ENCODE data around the gene MLLT3.

MLLT3 gene

GRCh38 chr9:20373263-20373662 is 249.0 kb downstream of the MLLT3 start:
- FAIRE-seq, result no peak

- peak; percentile 17 for FAIRE-seq
These were observed 252.9 kb downstream of the MLLT3 start for GRCh38 chr9:20369391-20369790.

- no peak for FAIRE-seq
These were observed 254.4 kb downstream of the MLLT3 start for GRCh38 chr9:20367855-20368254.

GRCh38 chr9:20364959-20365358 is 257.3 kb downstream of the MLLT3 start:
- no peak for FAIRE-seq

- no peak for FAIRE-seq
These were observed 259.1 kb downstream of the MLLT3 start for GRCh38 chr9:20363233-20363632.

- no peak for FAIRE-seq
These were observed 260.4 kb downstream of the MLLT3 start for GRCh38 chr9:20361656-20362570.

- FAIRE-seq, result no peak
These were observed 261.1 kb downstream of the MLLT3 start for GRCh38 chr9:20361229-20361628.

GRCh38 chr9:20358207-20358606 is 264.1 kb downstream of the MLLT3 start:
- no peak for FAIRE-seq

- no peak for FAIRE-seq
These were observed 265.3 kb downstream of the MLLT3 start for GRCh38 chr9:20357037-20357432.

GRCh38 chr9:20356403-20357036 is 265.8 kb downstream of the MLLT3 start:
- peak; percentile 98 for FAIRE-seq

GRCh38 chr9:20355022-20355421 is 267.3 kb downstream of the MLLT3 start:
- no peak for FAIRE-seq

- no peak for FAIRE-seq
These were observed 268.2 kb downstream of the MLLT3 start for GRCh38 chr9:20353931-20354652.

- FAIRE-seq, result no peak
These were observed 268.8 kb downstream of the MLLT3 start for GRCh38 chr9:20353524-20353923.

- no peak for FAIRE-seq
These were observed 269.7 kb downstream of the MLLT3 start for GRCh38 chr9:20352591-20352990.

- FAIRE-seq, result no peak
These were observed 270.6 kb downstream of the MLLT3 start for GRCh38 chr9:20351715-20352114.

GRCh38 chr9:20349568-20349967 is 272.7 kb downstream of the MLLT3 start:
- no peak for FAIRE-seq

- FAIRE-seq, result no peak
These were observed 279.0 kb downstream of the MLLT3 start for GRCh38 chr9:20343325-20343724.

- FAIRE-seq, result no peak
These were observed 281.8 kb downstream of the MLLT3 start for GRCh38 chr9:20340511-20340861.

GRCh38 chr9:20335668-20336332 is 286.5 kb downstream of the MLLT3 start:
- FAIRE-seq, result no peak

- FAIRE-seq, result no peak
These were observed 288.3 kb downstream of the MLLT3 start for GRCh38 chr9:20333991-20334390.

- FAIRE-seq, result no peak
These were observed 291.1 kb downstream of the MLLT3 start for GRCh38 chr9:20331095-20331685.

- no peak for FAIRE-seq
These were observed 291.6 kb downstream of the MLLT3 start for GRCh38 chr9:20330688-20331087.

- FAIRE-seq, result no peak
These were observed 295.8 kb downstream of the MLLT3 start for GRCh38 chr9:20326516-20326915.
